GM19397 (cell line): ENCODE measurements around the gene FEM1B.
A peak's percentile ranks its signal among the peaks of the same experiment; 100 is the strongest.
"Not testable (repeated sequence)": the region's sequence is repeated elsewhere in the genome, so short reads cannot be mapped to it uniquely, and the experiment has no call there.

Source experiments
- ATAC-seq: cut with Tn5 transposase; IDR thresholded peaks from one replicate; pipeline ENCODE4 v1.9.1; 2021; ENCODE audit warnings: mild to moderate bottlenecking, moderate library complexity; ENCODE audit not compliant: unreplicated experiment

The FEM1B gene

GRCh38 chr15:68277603-68278344 lies at the start of gene FEM1B:
FEM1B (plus strand) TSS chr15:68277745; CDS start chr15:68278418, 673 bp downstream.
- ATAC-seq = peak; percentile 82

GRCh38 chr15:68228143-68228970 lies 49.2 kb upstream of the FEM1B start:
- ATAC-seq = no peak

GRCh38 chr15:68228971-68229385 lies 48.6 kb upstream of the FEM1B start:
- no peak for ATAC-seq

- ATAC-seq = peak; percentile 81
These were observed 48.0 kb upstream of the FEM1B start, which contains the start of gene CLN6 for GRCh38 chr15:68229386-68230156. CLN6 (minus strand) TSS chr15:68229728; CDS start chr15:68229584, 144 bp downstream.

- no peak for ATAC-seq
These were observed 47.1 kb upstream of the FEM1B start for GRCh38 chr15:68230157-68231100.

- ATAC-seq = no peak
These were observed 46.3 kb upstream of the FEM1B start for GRCh38 chr15:68231102-68231818.

GRCh38 chr15:68232449-68232848 lies 45.1 kb upstream of the FEM1B start:
- ATAC-seq = no peak

- no peak for ATAC-seq
These were observed 44.6 kb upstream of the FEM1B start for GRCh38 chr15:68232937-68233336.

GRCh38 chr15:68234060-68234459 lies 43.5 kb upstream of the FEM1B start:
- no peak for ATAC-seq

GRCh38 chr15:68234520-68234919 lies 43.0 kb upstream of the FEM1B start:
- not testable (repeated sequence) for ATAC-seq

GRCh38 chr15:68235022-68235421 lies 42.5 kb upstream of the FEM1B start:
- no peak for ATAC-seq

GRCh38 chr15:68239025-68239424 lies 38.5 kb upstream of the FEM1B start:
- ATAC-seq = no peak

GRCh38 chr15:68241088-68241935 lies 36.2 kb upstream of the FEM1B start:
- ATAC-seq = no peak

- ATAC-seq = no peak
These were observed 33.3 kb upstream of the FEM1B start for GRCh38 chr15:68244235-68244634.

GRCh38 chr15:68249058-68249713 lies 28.4 kb upstream of the FEM1B start:
- ATAC-seq = no peak

- no peak for ATAC-seq
These were observed 24.5 kb upstream of the FEM1B start for GRCh38 chr15:68252925-68253534.

- no peak for ATAC-seq
These were observed 20.7 kb upstream of the FEM1B start for GRCh38 chr15:68256675-68257450.
